Hepatic stellate cell (primary cell): ENCODE results near the gene HEYL.
A peak's percentile ranks its signal among the peaks of the same experiment; 100 is the strongest.

Experiments
- DNase-seq: peaks from one replicate; pipeline ENCODE4 v3.0.0; 2011; ENCODE audit warnings: low spot score

The HEYL gene

DNA sequence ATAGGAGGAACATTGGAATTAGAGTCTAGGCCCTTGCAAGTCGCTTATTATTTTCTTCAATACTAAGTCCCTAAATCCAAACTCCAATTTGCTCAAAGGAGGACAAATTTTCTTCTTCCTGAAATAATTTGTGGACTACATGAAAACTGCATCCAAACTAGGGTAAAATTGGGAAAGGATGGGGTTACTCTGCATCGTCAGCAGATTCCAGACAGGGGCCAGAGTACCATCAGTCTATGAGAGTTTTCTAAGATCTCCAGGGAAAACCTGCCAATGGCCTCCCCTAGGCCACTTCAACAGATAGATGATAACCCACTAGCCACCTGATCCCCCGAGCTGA lies 508 bp downstream of the HEYL start:
- no peak for DNase-seq

DNA sequence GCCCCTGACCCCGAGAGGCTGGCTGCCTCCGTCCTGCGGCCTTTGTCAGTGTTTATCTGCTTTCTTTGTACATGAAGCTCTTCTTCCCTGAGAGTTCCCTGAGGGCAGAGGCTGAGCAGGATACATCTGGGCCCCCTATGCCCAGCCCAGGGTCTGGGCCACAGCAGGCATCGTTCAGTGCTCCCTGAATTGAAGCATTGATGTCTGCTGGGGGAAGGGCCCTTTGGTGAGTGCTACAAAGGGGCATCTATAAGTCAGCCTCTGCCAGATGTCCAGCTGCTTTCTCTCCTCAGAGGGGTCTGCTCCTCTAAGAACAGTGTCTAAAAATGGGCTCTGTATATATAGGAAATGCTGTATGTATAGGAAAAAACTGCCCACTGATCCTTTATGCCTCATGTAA lies 2.1 kb downstream of the HEYL start:
- DNase-seq, result no peak

DNA sequence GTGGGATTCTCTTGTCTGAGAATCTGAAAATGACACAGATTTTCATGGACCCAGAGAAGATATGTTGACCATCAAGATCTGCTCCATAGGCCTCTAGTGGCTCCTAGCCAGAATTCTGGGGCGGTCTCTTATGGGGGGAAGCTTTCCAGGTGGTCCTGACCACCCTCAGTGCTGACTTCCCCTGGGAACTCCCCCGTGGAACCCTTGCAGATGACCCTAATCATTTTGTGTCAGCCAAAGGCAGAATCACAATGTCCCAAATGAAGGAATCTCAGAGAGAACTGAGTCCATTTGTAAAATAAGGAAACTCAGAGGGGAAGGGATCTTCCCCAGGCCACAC lies 3.6 kb downstream of the HEYL start:
- no peak for DNase-seq

- DNase-seq, result no peak
Measured at GRCh38 chr1:39635205-39635870, 4.1 kb downstream of the HEYL start.

DNA sequence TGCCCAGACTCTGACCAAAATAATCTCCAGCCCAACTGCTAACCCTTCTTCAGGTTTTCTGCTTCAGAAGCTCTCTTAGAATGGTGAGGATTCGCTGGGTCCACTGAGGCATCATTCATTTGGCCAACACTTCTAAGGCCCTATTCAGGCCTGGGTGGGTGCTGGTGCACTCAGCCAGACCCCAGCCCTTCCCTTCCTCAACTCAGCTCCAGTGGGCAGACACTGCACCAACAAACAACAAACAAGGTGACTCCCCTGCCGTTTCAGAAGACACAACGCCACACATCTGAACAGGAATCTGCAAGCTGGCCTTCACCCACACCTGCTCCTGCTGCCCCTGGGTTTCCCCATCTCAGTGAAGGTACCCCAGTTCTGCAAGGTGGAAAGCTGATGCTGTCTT lies 6.0 kb downstream of the HEYL start:
- DNase-seq, result no peak

GRCh38 chr1:39632682-39633417 lies 6.6 kb downstream of the HEYL start:
- peak; percentile 81 for DNase-seq

- DNase-seq, result no peak
Measured at GRCh38 chr1:39632323-39632681, 7.1 kb downstream of the HEYL start.

DNA sequence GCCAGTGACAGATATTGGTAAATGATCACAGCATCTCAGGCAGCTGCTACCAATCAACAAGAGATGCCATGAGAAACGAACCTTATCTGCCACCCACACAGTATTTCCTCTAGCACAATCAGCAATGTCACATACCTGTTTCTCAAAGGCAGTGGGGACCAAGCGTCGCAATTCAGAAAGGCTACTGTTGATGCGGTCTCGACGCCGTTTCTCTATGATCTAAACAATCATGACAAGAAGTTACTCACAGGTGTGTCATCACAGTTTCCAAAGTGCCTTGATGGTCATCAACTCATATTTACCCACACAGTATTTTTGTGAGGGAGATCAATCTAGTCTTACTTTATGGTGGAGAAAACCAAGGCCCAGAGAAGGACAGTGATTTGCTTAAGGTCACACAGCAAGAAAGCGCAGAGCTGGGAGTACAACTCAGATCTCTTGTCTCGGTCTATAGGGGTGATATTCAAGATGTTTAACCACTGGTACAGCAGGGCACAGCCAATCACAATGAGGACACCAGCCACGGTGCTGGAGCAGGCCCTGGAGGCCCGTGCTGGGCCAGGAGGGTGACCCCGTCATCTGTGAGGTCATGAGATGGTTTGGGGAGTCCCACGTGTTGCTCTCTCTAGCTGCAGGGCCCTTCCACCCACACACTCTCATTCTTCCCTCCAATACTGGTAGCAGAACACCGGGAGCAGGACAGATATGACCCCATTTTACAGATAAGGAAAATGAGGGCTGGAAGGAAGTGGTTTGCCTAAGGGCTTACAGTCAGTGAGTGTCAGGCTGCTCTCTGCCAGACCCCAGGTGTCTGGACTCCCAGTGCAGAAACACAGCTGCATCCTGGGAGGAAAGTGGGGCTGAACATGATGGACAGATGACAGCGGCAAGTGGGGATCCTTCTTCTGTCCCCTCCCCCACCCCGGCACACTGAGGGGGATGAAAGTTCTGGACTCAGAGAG lies 7.8 kb downstream of the HEYL start:
- DNase-seq, result no peak

DNA sequence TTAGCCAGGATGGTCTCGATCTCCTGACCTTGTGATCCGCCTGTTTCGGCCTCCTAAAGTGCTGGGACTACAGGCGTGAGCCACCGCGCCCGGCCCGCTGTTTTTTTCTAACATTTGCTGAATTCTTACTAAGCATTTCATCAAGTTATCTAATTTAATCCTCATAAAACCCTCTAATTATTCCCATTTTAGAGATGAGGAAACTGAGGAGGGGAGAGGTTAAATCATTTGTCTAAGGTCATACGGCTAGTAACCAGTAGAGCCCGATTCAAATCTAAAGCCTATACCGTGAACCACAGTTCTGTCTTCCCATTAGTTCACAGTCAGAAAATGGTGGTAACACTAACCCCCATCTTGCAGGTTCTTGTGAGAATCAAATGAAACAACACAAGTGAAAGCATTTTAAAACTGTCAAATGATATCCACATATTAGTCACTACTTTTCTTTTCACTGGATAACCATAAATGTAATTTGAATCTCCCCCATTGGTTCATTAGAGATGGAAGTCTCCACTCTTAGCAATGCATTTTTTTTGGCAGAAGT lies 10.6 kb downstream of the HEYL start:
- DNase-seq, result no peak

DNA sequence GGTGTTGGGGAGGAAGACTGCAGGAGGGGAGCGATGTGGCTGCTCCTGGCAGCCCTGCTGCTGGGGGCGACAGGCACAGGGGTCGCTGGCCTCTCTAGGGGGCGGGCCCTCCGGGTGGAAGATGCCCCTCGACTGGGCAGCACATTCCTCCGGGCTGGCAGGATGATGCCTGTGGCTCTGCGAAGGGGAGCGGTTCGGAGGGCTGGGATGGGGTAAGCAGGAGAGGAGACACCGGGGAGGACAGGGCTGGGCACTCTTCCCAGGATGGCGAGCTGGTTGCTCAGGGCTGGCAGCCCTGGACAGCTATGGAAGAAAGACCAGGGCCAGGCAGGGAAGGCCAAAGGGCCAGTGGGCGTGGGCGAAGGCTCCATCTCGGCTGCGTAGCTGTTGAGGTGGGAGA lies 12.8 kb downstream of the HEYL start:
- no peak for DNase-seq

DNA sequence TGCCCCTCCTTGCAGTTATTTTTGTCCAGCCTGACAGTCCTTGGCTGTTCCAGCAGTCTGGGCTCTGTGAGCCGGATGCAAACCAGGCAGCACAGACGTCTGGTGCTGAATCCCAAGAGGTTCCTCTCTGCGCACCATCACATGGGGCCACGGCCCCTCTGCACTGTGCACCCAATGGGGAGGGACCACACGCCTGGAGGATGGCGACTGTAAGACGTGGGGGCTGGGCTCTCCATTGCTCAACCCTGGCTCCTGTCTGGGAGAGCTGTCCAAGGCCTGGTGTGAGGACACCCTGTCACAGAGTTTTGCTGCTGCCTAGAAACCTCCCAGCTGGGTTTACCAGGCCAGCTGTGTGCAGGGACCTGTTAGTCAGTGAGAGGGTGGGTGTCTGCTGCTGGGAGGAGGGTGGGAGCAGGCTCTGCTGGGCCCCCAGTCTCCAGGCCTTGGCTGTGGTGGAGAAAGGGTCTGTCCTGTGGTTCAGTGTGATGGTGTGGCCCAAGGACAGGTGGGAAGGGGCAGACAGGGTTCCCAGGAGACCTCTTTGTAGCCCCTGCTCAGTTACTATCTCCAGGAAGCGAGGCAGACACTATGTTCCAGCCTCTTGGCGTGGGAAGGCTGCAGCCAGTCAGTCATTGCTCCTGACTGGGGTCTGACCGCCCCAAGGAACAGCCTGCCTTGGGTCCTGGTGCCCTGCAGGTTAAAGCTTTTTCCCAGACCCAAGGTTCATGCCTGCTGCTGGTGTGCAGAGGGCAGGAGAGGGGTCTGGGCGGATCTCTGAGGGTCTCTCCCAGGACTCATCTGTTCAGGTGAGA lies 13.8 kb downstream of the HEYL start:
- DNase-seq, result peak; percentile 95

DNA sequence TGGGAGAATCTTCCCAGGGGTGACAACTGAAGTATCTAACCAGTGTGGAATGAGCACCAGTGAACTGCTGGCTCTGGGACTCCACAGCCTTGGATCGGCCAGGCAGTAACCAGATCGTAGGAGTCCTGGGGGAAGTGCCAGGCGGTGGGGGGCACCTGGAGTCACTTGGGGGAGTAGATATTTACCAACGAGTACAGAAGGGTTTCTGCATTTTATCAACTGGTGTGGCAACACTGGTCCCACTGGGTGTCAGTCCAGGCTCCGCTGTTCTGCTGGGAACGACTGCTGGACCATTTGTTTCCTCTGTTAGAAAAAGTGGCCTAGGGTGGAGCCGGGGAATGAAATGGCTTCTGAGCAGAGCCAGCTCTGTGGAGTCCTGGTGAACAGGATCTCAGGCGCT lies 14.4 kb downstream of the HEYL start:
- no peak for DNase-seq

- no peak for DNase-seq
Measured at GRCh38 chr1:39623053-39623452, 16.4 kb downstream of the HEYL start.

- no peak for DNase-seq
Measured at GRCh38 chr1:39622427-39622826, 17.0 kb downstream of the HEYL start.

- no peak for DNase-seq
Measured at GRCh38 chr1:39620659-39621165, 18.7 kb downstream of the HEYL start.

DNA sequence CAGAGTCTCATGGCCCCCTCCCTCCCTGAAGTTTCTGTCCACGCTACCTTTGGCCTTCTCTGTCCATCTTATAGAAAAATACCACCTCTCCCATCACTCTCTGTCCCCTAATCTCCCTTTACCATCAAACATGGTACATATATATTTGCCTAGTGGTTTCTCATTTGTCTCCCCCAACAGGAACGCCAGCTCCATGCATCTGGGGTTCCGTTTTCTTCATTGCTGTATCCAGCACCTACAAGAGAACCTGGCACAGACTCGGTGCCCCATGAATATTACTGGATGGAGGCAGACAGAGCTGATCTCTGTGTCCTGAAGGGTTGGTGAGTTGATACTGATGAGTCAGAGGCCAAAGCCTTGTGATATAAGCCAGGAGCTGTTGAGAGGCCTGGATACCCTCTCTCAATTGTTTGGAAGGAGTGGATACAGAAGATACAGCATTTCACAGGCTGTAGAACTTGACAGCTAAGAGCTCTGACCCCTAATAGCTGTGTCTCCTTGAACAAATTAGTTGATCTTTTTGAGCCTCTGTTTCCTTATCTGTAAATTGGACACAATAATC lies 21.9 kb downstream of the HEYL start:
- no peak for DNase-seq

GRCh38 chr1:39615086-39615673 lies 24.3 kb downstream of the HEYL start:
- no peak for DNase-seq

GRCh38 chr1:39614488-39614887 lies 25.0 kb downstream of the HEYL start:
- no peak for DNase-seq

DNA sequence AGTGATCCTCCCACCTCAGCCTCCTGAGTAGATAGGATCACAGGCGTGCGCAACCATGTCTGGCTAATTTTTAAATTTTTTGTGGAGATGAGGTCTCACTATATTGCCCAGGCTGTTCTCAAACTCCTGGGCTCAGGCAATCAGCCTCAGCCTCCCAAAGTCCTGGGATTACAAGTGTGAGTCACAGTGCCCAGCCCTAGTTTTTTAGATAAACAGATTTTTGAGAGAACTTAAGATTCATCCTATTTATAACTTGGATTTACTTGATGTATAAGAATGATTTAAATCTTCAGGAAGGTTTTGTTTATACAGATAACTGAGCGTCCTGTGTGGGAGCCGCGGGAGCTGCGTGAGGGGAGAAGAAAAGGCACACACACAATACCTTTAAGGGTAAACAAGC lies 26.2 kb downstream of the HEYL start:
- no peak for DNase-seq

GRCh38 chr1:39609618-39610331 lies 29.7 kb downstream of the HEYL start:
- DNase-seq, result no peak
